ENCODE data around the gene RASSF4.

Gene RASSF4

DNA sequence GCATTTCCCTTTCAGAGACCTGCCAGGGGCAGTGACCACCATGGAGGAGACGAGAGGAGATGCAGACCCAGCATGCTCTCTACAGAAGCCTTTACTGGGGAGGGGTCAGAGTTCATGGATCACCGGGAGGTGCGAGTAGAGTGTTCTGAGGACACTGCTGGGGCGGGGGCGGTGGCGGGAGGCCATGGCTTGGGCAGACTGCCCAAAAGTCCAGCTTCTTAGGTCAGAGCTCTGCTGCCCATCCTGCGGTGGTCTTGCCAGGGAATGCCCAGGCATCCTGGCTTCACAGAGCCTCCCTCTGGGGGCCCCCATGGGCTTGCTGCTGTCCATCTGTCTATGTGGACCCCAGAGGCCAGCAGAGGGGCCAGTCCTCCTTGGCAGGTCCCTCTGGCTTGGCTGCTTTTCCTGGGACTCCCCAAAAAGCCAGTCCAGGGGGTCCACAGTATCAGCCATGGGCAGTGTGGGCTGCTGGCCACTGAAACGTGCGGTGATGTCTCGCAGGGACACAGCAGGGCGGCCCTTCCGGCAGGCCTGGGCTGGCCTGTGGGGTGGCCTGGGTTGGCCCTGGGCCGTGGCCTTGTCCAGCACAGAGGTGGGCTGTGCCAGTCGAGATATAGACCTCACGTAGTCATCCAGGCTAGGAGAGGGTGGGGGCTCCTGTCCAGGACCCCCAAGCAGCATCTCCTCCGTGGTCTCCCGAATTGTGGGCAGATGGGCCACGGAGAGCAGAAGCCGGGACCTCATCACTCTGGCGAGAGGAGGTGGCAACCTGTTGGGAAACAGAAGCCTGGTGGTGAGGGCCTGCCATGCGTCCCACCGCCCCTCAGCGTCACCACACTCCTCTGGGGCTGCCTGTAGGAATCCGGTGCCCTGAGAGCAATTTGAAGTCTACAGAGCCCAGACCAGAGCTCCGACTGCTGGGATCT, 17.9 kb downstream of the RASSF4 start:
- no peak for DNase-seq

GRCh38 chr10:44978213-44978569, 18.6 kb downstream of the RASSF4 start:
- DNase-seq, result no peak

DNA sequence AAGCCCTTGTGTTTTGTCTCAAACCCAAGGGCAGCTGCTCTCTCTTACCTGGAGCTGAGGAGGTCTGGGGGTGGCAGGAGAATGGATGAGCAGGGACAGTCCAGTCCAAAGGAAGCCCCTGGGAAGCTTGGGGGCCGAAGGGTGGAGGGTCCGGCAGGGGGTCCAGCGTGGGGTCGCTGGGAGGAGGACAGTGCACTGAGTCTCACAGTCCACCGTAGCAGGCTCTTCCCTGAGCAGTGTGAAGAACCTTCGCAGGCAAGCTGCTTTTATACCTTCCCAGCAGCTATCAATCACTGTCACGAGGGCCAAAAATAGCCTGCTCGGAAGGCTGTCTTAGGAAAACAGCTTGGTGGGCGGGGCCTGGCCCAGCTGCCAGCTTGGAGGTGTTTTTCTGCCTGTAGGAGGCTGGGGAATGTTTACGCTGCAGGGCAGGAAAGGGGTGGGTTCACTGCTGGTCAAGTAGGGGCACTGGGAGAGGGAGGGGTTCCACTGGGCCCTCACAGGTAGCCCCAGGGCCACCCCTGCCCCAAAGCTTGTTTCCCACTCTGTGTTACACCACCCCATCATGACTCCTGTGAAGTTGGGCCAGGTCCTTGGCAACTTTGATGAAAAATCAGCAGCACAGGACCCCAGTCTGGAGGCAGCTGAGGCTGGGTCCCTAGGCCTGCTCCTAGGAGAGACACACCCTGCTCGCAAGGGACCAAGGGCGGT, 19.1 kb downstream of the RASSF4 start, which contains the start of gene DEPP1:
DEPP1 (minus strand) TSS at position 240 of the 711 bp plus-strand sequence. CDS start 779 bp downstream, outside the sequence.
- no peak for DNase-seq

- no peak for DNase-seq
These were observed 19.9 kb downstream of the RASSF4 start for GRCh38 chr10:44979281-44980191.

DNA sequence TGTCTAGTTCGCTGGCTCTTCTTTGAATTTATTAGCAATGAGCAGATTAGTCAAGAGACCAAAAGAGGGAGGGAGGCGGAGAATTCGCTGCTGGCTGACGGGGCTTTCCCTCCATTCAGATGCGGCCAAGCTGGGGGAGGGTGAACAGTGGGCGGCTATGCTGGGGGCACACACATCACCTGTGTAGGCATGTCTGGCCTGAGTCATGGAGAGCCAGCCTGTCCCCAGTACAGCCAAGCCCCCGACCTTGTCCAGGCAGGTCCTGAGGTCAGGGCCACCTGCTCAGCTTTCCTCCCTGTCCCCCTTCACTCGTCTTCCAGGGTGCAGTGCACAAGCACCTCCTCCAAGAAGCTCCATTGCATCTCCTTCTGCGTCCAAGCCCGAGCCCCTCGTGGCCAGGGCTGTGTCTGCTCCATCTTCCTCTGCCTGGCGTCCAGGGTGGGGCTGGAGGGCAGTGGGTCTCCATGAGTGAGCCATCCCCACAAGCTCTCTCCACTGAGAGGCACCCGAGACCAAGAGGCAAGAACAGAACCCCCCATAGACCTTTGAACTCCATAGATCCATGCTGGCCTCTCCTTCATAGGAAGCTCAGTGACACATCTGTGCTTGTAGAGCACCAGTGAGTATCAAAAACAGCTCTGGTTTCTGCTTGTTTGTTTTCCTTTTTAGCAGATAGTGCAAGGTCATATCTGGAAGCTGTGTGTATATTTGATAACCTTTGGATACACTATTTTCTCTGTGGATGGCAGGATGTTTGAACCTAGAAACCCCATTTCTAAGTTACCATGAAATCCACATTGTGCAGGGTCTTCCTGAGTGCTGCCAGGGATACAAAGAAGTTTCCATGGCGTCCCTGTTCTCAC, 20.9 kb downstream of the RASSF4 start:
- DNase-seq, result no peak

GRCh38 chr10:44981172-44982113, 21.8 kb downstream of the RASSF4 start:
- DNase-seq, result no peak

DNA sequence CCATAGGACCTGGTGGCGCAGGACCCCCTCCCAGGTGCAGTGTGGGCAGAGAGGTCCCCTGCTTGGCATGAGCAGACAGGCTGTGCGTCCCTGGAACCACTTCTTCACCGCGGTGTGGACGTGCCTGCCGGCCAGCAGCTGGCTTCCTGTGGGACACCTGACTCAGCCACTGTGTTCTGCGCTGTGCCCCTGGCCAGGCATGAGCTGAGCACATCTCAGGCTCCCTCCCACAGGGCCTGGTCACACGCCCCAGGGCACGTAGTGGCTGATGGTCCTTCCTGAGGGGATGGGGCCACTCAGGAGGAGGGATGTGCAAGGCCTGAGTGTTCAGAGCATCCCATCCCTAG, 22.5 kb downstream of the RASSF4 start:
- DNase-seq, result no peak

GRCh38 chr10:44982496-44982895, 22.9 kb downstream of the RASSF4 start:
- DNase-seq, result no peak

DNA sequence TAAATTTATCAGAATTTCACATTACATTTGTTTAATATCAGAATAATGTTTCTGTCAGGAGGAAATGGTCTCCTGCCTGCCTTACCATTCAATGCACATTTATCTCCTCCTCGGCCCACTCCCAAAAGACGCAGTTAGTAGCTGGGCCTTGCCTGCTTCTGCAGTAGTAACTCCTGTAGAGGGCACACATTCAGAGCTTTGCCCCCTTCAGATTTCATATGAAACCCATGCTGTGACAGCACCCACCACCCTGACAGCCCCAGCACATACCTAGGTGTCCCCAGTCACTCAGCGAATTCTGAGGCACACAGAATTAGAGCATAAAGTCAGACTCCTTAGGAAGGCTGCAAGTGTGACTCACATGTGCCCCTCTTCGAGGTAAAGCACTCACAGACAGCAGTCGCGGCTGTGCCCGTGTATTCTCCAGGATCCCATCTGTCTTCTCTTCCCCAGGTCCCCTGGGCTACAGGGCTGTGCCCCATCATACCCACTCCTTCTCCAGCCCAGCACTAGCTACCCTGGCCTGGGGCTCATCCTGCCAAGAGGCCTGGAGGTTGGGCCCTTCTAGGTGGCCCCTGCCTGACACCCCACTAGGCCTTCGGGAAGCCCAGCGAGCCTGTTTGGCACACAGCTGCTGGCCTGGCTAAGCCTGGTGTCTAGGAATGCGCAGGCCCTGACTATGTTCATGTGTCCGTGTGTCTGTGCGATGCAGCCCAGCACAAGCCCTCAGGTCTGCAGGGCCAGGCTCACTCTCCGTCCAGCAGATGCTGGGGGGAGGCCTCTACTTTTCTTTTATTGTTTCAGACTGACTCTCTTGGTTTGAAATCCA, 23.7 kb downstream of the RASSF4 start:
- DNase-seq, result no peak

- DNase-seq, result no peak
These were observed 24.3 kb downstream of the RASSF4 start for GRCh38 chr10:44983895-44984278.

DNA sequence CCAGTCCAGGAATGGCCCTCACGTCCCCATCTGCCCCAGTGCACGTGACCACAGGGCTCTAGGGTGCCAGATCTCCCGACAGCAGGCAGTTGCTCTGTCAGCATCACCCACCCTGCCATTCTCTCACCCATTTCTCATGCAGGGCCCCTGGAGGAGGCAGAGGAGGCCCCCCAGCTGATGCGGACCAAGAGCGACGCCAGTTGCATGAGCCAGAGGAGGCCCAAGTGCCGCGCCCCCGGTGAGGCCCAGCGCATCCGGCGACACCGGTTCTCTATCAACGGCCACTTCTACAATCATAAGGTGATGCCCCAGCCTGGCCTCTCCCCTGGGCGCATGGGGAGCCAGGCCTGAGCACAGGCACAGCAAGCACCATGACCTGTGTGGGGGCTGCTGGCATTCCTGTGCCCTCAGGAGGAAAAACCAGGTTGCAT, 25.1 kb downstream of the RASSF4 start:
- no peak for DNase-seq

DNA sequence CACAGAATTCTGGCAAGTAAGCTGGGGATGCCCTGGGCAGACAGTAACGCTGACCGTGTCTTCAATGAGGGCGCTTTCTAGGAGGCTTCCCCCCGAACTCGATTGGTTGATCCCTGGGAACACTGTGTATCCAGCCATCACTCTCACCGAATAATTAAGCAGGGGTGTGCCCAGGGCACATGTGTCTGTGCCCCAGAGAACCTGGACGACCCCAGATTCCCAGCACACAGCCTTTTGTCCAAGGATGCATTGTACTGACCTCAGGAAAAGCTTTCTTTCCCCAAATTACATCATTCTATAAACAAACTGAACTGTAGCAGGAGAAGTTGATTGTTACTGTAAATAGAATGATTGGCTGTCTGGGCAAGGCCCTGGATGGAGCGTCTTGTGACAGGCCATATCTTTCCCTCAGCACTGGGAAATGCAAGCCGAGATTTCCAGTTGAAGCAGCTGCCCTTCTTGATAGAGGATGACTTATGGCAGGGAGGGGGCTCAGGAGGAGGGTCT, 25.6 kb downstream of the RASSF4 start:
- no peak for DNase-seq

DNA sequence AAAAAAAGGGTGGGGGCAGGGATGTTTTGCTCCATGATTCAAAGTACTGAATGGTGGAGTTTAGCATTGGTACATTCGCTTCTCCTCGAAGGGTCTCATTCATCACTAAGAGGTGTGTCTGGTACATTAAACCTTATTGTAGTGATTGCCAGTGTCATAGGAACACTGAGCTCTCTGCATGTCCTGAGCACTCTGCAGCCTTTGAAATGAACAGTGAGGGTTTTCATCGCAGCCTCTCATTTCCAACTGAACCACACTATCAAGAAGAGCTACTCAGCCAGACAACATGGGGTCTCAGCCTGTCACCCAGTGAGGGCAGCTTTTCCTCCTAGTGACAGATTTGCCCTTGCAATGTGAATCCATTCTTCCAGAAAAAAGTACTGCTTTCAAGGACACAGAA, 26.6 kb downstream of the RASSF4 start:
- DNase-seq, result no peak

DNA sequence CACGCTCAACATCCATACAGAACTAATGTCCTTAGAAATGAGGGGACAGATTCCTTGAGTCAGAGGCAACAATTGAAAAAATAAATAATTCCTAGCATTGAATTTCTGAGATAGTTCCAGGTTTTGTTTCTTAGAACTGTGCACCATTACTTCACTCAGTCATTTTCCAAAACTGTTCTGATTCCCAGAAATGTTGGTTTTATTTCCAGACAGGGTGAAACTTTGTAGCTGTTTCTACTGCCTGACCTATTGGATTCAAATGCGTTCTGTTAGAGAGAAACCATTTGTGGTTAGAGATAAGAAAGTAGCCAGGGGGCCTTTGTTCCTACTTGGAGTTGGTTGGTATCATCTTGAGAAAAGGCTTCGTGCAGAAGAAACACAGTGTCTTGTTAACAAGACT, 27.1 kb downstream of the RASSF4 start:
- DNase-seq, result no peak

DNA sequence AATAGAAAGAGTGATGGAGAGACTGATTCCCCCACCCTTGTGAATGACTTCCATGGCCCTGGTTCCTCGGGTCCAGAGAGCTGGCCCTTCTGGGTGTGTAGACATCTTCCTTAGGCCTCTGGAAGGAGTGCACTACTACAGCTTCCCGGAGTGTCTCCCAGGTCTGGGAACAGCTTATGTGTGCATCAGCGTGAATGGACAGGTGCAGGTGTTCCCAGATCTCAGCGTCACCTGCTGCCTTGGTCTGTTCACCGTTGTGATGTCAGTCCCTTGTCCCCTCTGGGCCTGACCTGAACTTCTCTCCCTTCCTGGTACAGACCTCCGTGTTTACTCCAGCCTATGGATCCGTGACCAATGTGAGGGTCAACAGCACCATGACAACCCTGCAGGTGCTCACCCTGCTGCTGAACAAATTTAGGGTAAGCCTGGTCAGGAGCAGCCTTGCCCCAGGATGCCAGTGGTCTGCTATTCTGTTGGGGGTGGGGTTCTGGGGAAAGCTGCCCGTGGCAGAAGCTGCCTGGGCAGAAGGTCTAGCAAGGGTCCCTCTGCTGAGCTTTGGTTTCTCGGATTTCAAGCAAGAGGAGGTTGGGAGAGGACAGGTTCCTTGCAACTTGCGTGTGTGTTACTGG, 29.5 kb downstream of the RASSF4 start:
- DNase-seq, result no peak

DNA sequence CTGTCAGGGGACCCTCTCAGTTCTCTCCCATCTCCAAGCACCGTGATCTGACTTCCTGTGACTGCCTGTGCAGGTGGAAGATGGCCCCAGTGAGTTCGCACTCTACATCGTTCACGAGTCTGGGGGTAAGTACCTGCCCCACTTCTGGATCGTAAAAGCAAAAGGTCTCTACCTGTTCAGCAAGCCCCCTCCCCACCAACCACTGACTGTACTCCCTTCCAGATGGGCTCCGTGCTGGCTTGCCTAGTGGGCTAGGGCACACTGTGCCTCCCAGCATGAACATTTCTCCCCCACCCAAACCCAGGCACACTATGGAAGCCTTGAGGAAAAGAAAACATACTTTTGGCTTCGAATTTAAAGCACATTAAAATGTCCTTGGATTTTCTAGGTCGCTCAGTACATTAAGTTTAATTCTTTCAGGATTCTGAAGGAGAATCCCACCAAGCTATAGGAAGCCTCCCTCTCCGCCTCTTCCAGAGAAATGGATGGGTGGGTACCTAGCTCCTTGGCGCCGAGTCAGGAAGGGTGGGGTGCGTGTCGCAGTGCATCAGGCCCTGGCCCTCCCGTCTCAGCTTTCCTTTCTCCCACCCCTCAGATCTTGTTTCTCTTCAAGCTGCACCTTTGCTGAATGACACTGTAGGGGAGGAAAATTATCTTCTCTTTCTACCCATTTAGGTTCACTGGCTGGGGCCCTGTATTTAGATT, 30.1 kb downstream of the RASSF4 start:
- DNase-seq, result no peak

GRCh38 chr10:44990302-44990655, 30.7 kb downstream of the RASSF4 start:
- no peak for DNase-seq

DNA sequence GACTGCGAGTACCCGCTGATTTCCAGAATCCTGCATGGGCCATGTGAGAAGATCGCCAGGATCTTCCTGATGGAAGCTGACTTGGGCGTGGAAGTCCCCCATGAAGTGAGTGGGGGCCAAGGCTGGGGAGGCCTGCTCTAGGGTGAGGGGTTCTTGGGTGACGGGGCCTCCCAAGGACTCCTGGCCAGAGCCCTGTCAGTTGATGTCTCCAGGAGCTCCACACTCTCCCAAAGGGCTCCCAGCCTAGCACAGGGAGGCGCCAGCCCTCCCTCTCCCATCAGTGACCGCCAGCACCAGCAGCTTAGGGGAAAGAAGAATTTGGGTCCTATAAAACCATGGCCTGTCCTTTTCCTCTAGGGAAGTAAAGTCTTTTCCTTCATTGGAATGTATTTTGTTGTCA, 31.4 kb downstream of the RASSF4 start:
- no peak for DNase-seq

GRCh38 chr10:44991571-44991970, 32.0 kb downstream of the RASSF4 start:
- DNase-seq, result no peak
